ENCODE measurements around the gene KLF11. TPM values are rescaled to one million over a fixed set of nuclear protein-coding genes. Genes with fewer than 3 reads are reported as not detected.
A peak's percentile ranks its signal among the peaks of the same experiment; 100 is the strongest.

KLF11 gene
- total and polyA plus RNA-seq, 2 of the 8 experiments (the other 6 are each of a cell fraction or from before 2014, with no cell fraction given) = 6.4 to 10.1 TPM

- no peaks in the 10 kb centered on the region for H3K23me2 ChIP-seq (ENCODE audit: low read depth, low read length)
- 81% methylated on average over 9 of the region's 10 CpGs; no CpG with 5 or more reads in 1 of the 2 experiments for WGBS, 2 experiments (ENCODE audit: extremely low coverage in 1 of 2, insufficient coverage in 1 of 2, insufficient read length in 1 of 2, insufficient replicate concordance in 2 of 2, low coverage in 1 of 2, low lambda C conversion rate in 2 of 2, missing lambda C conversion rate in 1 of 2)
Measured at GRCh38 chr2:10062931-10063365, 19.6 kb downstream of the KLF11 start.

More at GRCh38 chr2:10062931-10063365, 19.6 kb downstream of the KLF11 start:
- no peak overlapping the region for H2BK12ac ChIP-seq (ENCODE audit: low read depth, low read length)
- no peak for TF ChIP-seq EZH2 (IDR thresholded peaks at IDR 0.05; ENCODE audit: low read depth, low read length, severe bottlenecking)
- no peak for TF ChIP-seq CEBPB (IDR thresholded peaks at IDR 0.05; ENCODE audit: low read depth, low read length)
- TF ChIP-seq PHF8 (conservative IDR thresholded peaks at IDR 0.05; ENCODE audit: low read depth, low read length) = no peak
- H3K27ac ChIP-seq (ENCODE audit: low read depth, low read length) = no peak overlapping the region
- H3K23ac ChIP-seq (ENCODE audit: insufficient read length) = no peak overlapping the region
- H4K5ac ChIP-seq (ENCODE audit: insufficient read length, low read depth, low read length) = no peak overlapping the region
- DNase-seq (ENCODE audit: low read depth in 1 of 2, low spot score in 2 of 2) (no peak), FAIRE-seq (no peak)
- H3K9me3 ChIP-seq (ENCODE audit: insufficient read depth in 2 of 2, low read depth in 1 of 2, low read length in 1 of 2) = no peaks in the 10 kb centered on the region
- H3K4me3 ChIP-seq (ENCODE audit: extremely low read depth in 1 of 4, insufficient read depth in 2 of 4, low read depth in 3 of 4, low read length in 4 of 4) = no peak overlapping the region
- peaks cover 0 to 13% (median under 1%) of the 10 kb centered on the region in 4 experiments; a peak in 2 of 7 replicates for H3K4me1 ChIP-seq (replicated peaks in 1 of 4; ENCODE audit: control insufficient read depth in 3 of 4, insufficient read depth in 4 of 4, low read length in 3 of 4)
- H3K9ac ChIP-seq (replicated peaks in 1 of 4; ENCODE audit: extremely low read depth in 1 of 4, low read depth in 3 of 4, low read length in 3 of 4) = no peak overlapping the region
- H3K4me2 ChIP-seq (ENCODE audit: insufficient read depth in 1 of 2, low read depth in 2 of 2, low read length in 2 of 2) = no peak overlapping the region
- no peak overlapping the region for H4K91ac ChIP-seq (replicated peaks; ENCODE audit: insufficient read length, low read length)
- no peaks in the 10 kb centered on the region for H4K20me1 ChIP-seq (replicated peaks in 1 of 2; ENCODE audit: control insufficient read depth in 1 of 2, insufficient read depth in 2 of 2, low read length in 2 of 2)
- no peak overlapping the region for H3K18ac ChIP-seq (ENCODE audit: extremely low read depth, low read length)
- ChIA-PET CTCF (ENCODE audit: partially characterized antibody) (interaction anchor here (7.7 to 20.0 kb wide), 2 partner anchors 9 to 31 kb away, joined by 68 to 429 read pairs; no protein-coding TSS in a partner anchor), POLR2A (ENCODE audit: partially characterized antibody) (interaction anchor here (0.7 kb wide), 1 partner anchor 9 kb away, joined by 3 read pairs; no protein-coding TSS in a partner anchor)
- 0 out of 2 replicates have a peak overlapping the region, but pooled peaks have one; percentile 79 for H4K8ac ChIP-seq (ENCODE audit: extremely low read depth, insufficient read depth, low read length)
- H3K14ac ChIP-seq (ENCODE audit: insufficient read length) = no peak overlapping the region
- H3K4ac ChIP-seq (replicated peaks; ENCODE audit: insufficient read length, low read depth, low read length) = no peak overlapping the region
- H3K27me3 ChIP-seq (replicated peaks in 1 of 4; ENCODE audit: control insufficient read depth in 3 of 4, extremely low read depth in 1 of 4, insufficient read depth in 3 of 4, low read length in 3 of 4) = no peaks in the 10 kb centered on the region
- H2BK15ac ChIP-seq (ENCODE audit: low read length) = no peak overlapping the region
- no peaks in the 10 kb centered on the region for H3K79me1 ChIP-seq (ENCODE audit: low read depth, low read length)
- no peak overlapping the region for H2BK20ac ChIP-seq (ENCODE audit: low read length)
- no peak overlapping the region for H2AFZ ChIP-seq (ENCODE audit: low read length)
- H3K36me3 ChIP-seq (ENCODE audit: control insufficient read depth in 2 of 4, insufficient read depth in 4 of 4, low read length in 3 of 4) = no peaks in the 10 kb centered on the region
- no peak overlapping the region for H2BK5ac ChIP-seq (ENCODE audit: low read depth, low read length)
- no peak overlapping the region for H3K56ac ChIP-seq (replicated peaks; ENCODE audit: insufficient read length, low read depth, low read length)
- H2BK120ac ChIP-seq (replicated peaks; ENCODE audit: low read depth, low read length) = no peak overlapping the region
- H3K79me2 ChIP-seq (ENCODE audit: control insufficient read depth in 1 of 2, insufficient read depth in 2 of 2, low read length in 2 of 2) = no peaks in the 10 kb centered on the region
- no peak overlapping the region for H2AK5ac ChIP-seq (ENCODE audit: low read depth, low read length)
